ENCODE measurements around the gene ATF4.
"Not testable (repeated sequence)": the region's sequence is repeated elsewhere in the genome, so short reads cannot be mapped to it uniquely, and the experiment has no call there.

ATF4 gene

GRCh38 chr22:39502789-39503409, 17.5 kb upstream of the ATF4 start:
- TF ChIP-seq CTCF (IDR thresholded peaks at IDR 0.05; ENCODE audit: extremely low read depth, missing control alignments), result no peak
- DNase-seq (ENCODE audit: low spot score), result no peak

- TF ChIP-seq CTCF (IDR thresholded peaks at IDR 0.05; ENCODE audit: extremely low read depth, missing control alignments), result no peak
- no peak for DNase-seq (ENCODE audit: low spot score)
Measured at GRCh38 chr22:39503630-39504029, 16.7 kb upstream of the ATF4 start.

GRCh38 chr22:39504071-39504470, 16.3 kb upstream of the ATF4 start:
- TF ChIP-seq CTCF (IDR thresholded peaks at IDR 0.05; ENCODE audit: extremely low read depth, missing control alignments), result no peak
- DNase-seq (ENCODE audit: low spot score), result no peak

GRCh38 chr22:39507021-39507420, 13.3 kb upstream of the ATF4 start:
- DNase-seq (ENCODE audit: low spot score), result not testable (repeated sequence)

- no peak for TF ChIP-seq CTCF (IDR thresholded peaks at IDR 0.05; ENCODE audit: extremely low read depth, missing control alignments)
- DNase-seq (ENCODE audit: low spot score), result no peak
Measured at GRCh38 chr22:39508393-39508792, 12.0 kb upstream of the ATF4 start.

- DNase-seq (ENCODE audit: low spot score), result no peak
- no peak for TF ChIP-seq CTCF (IDR thresholded peaks at IDR 0.05; ENCODE audit: extremely low read depth, missing control alignments)
Measured at GRCh38 chr22:39510529-39511149, 9.7 kb upstream of the ATF4 start.

GRCh38 chr22:39511226-39511625, 9.1 kb upstream of the ATF4 start:
- no peak for DNase-seq (ENCODE audit: low spot score)
- TF ChIP-seq CTCF (IDR thresholded peaks at IDR 0.05; ENCODE audit: extremely low read depth, missing control alignments), result no peak

- DNase-seq (ENCODE audit: low spot score), result no peak
- TF ChIP-seq CTCF (IDR thresholded peaks at IDR 0.05; ENCODE audit: extremely low read depth, missing control alignments), result no peak
Measured at GRCh38 chr22:39512026-39512425, 8.3 kb upstream of the ATF4 start.
